Measurements from ENCODE around the gene PRELID3B. TPM values are rescaled to one million over a fixed set of nuclear protein-coding genes. Genes with fewer than 3 reads are reported as not detected.

Gene PRELID3B
- total RNA-seq, 1 experiment from 2014 or later: 52.6 TPM

DNA sequence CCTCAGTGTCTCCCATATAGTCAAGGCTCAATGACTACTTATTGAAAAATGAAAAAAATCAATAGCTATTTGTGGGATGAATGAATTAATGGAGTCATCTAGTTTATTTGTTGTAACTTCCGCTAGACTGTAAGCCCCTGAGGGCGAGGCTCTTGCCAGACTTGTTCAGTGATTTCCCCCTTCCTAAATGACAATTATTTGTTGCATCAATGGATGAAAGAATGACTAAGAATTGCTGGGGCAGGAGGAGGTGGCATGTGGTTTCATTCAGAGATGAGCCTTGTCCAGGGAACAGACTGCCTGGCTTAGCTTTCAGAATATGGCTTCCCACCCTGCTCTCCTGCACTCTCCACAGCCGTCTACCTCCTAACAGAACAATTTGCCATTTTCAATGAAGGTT is 1.1 kb upstream of the PRELID3B start:
- no peaks in the 10 kb centered on the region for H3K4me1 ChIP-seq (ENCODE audit: insufficient read depth, low read length)
- H3K14ac ChIP-seq (ENCODE audit: insufficient read depth, low read length): no peak overlapping the region
- H3K23ac ChIP-seq (ENCODE audit: insufficient read length, low read depth, low read length): no peak overlapping the region
- peaks cover 9 to 17% (median 13%) of the 10 kb centered on the region in 3 experiments; a peak in 6 of 7 replicates for H3K36me3 Mint-ChIP-seq (ENCODE audit: insufficient read depth in 1 of 3, low read depth in 3 of 3)
- H2AK5ac ChIP-seq (ENCODE audit: insufficient read length, low read length): no peak overlapping the region
- no peak overlapping the region for H3K27ac ChIP-seq (ENCODE audit: insufficient read length, low read depth, low read length)
- TF ChIP-seq, protein P1, sequence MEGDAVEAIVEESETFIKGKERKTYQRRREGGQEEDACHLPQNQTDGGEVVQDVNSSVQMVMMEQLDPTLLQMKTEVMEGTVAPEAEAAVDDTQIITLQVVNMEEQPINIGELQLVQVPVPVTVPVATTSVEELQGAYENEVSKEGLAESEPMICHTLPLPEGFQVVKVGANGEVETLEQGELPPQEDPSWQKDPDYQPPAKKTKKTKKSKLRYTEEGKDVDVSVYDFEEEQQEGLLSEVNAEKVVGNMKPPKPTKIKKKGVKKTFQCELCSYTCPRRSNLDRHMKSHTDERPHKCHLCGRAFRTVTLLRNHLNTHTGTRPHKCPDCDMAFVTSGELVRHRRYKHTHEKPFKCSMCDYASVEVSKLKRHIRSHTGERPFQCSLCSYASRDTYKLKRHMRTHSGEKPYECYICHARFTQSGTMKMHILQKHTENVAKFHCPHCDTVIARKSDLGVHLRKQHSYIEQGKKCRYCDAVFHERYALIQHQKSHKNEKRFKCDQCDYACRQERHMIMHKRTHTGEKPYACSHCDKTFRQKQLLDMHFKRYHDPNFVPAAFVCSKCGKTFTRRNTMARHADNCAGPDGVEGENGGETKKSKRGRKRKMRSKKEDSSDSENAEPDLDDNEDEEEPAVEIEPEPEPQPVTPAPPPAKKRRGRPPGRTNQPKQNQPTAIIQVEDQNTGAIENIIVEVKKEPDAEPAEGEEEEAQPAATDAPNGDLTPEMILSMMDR (conservative IDR thresholded peaks at IDR 0.05): no peak
- H2BK120ac ChIP-seq (ENCODE audit: low read depth, low read length, poor library complexity, severe bottlenecking): no peak overlapping the region
- no peak overlapping the region for H3K56ac ChIP-seq (ENCODE audit: insufficient read length, low read depth, low read length)
- H3K4ac ChIP-seq (ENCODE audit: low read depth, low read length): no peak overlapping the region
- no peak for DNase-seq
- H3K4me3 Mint-ChIP-seq: peak overlapping the region; percentile 33 to 61; a peak in 2 of 5 replicates
- no peak overlapping the region for H3K4me2 ChIP-seq (ENCODE audit: insufficient read depth, insufficient read length, low read length)
- no peak overlapping the region for H4K91ac ChIP-seq (ENCODE audit: insufficient read length, low read depth, low read length)
- H3T11ph ChIP-seq (ENCODE audit: low read length): no peak overlapping the region
- no peaks in the 10 kb centered on the region for H3K79me1 ChIP-seq (ENCODE audit: insufficient read depth, low read depth, low read length, poor library complexity, severe bottlenecking)
- H2BK15ac ChIP-seq (ENCODE audit: low read depth, low read length): no peak overlapping the region
- no peak overlapping the region for H2BK20ac ChIP-seq (ENCODE audit: low read depth, low read length, poor library complexity, severe bottlenecking)
- no peak overlapping the region for H3K27ac Mint-ChIP-seq
- no peak overlapping the region for H3K18ac ChIP-seq (ENCODE audit: insufficient read length, low read depth, low read length)
- H3K27me3 Mint-ChIP-seq (ENCODE audit: low read depth): peaks cover 15% of the 10 kb centered on the region
- H3K9me3 ChIP-seq (ENCODE audit: control insufficient read depth, low read depth, low read length): no peaks in the 10 kb centered on the region
- H2BK5ac ChIP-seq (ENCODE audit: insufficient read length, low read length): no peak overlapping the region
- no peaks in the 10 kb centered on the region for H3K27me3 ChIP-seq (ENCODE audit: insufficient read depth, low read length)
- peaks cover 10% of the 10 kb centered on the region for H3K79me2 ChIP-seq (ENCODE audit: insufficient read depth, low read length)
- peaks cover 9% of the 10 kb centered on the region for H3K23me2 ChIP-seq (ENCODE audit: insufficient read length, low read depth, low read length, poor library complexity, severe bottlenecking)
- no peaks in the 10 kb centered on the region for H4K20me1 ChIP-seq (ENCODE audit: control insufficient read depth, insufficient read depth, insufficient read length)
- H4K8ac ChIP-seq (replicated peaks; ENCODE audit: insufficient read length, low read depth, low read length): no peak overlapping the region
- no CpG with 5 or more reads among the region's 3 CpGs for WGBS (ENCODE audit: extremely low coverage, insufficient read length, low lambda C conversion rate)
- no peak overlapping the region for H2BK12ac ChIP-seq (ENCODE audit: insufficient read length, low read depth, low read length)
- no peak overlapping the region for H3K9ac ChIP-seq (ENCODE audit: extremely low read depth, insufficient read length, low read length)
- no peak overlapping the region for H4K5ac ChIP-seq (ENCODE audit: insufficient read length, low read depth, low read length)
- no peaks in the 10 kb centered on the region; a peak in 1 of 5 replicates for H3K9me3 Mint-ChIP-seq
- peaks cover 13 to 18% of the 10 kb centered on the region in 2 experiments for H3K4me1 Mint-ChIP-seq
- H2AFZ ChIP-seq (ENCODE audit: low read length): no peak overlapping the region
